GM23338 (cell line): ENCODE results near the gene CIAO2A. TPM values are rescaled to one million over a fixed set of nuclear protein-coding genes. Genes with fewer than 3 reads are reported as not detected.

ENCODE experiments used
- ATAC-seq: fragments of 200-7000 bp; cut with Tn5 transposase; 3 replicates; pipeline ENCODE4 v1.9.1; 2020
- DNase-seq: peaks from one replicate; pipeline ENCODE4 v3.0.0-alpha.2; 2015; ENCODE audit warnings: low spot score
- H2AFZ ChIP-seq: fragments of 200-600 bp; sonication (generic); 2 replicates; pipeline ENCODE4 v1.8.0; 2016; ENCODE audit warnings: antibody characterized with exemption, mild to moderate bottlenecking, moderate library complexity
- H3F3A ChIP-seq: fragments of 200-600 bp; sonication (generic); replicated peaks from 2 replicates; pipeline ENCODE4 v1.8.0; 2017; ENCODE audit warnings: antibody characterized with exemption, mixed run types, low read depth
- H3K27ac ChIP-seq: fragments of 200-600 bp; sonication (generic); 2 replicates; pipeline ENCODE4 v1.6.1; 2016; ENCODE audit warnings: low read depth
- H3K27me3 ChIP-seq: fragments of 200-600 bp; sonication (generic); 2 replicates; pipeline ENCODE4 v1.8.0; 2016; ENCODE audit warnings: mild to moderate bottlenecking, mixed run types, moderate library complexity; ENCODE audit not compliant: insufficient read depth
- H3K36me3 ChIP-seq: fragments of 200-600 bp; sonication (generic); 2 replicates; pipeline ENCODE4 v1.8.0; 2016; ENCODE audit warnings: mild to moderate bottlenecking; ENCODE audit not compliant: insufficient read depth
- H3K4me1 ChIP-seq: fragments of 200-600 bp; sonication (generic); 2 replicates; pipeline ENCODE4 v1.8.0; 2016; ENCODE audit warnings: mild to moderate bottlenecking, moderate library complexity; ENCODE audit not compliant: insufficient read depth
- H3K4me2 ChIP-seq: fragments of 200-600 bp; sonication (generic); 2 replicates; pipeline ENCODE4 v1.7.1; 2017; ENCODE audit warnings: mixed run types
- H3K4me3 ChIP-seq: fragments of 200-600 bp; sonication (generic); 2 replicates; pipeline ENCODE4 v1.6.1; 2016; ENCODE audit warnings: mixed run types
- H3K79me2 ChIP-seq: fragments of 200-600 bp; sonication (generic); replicated peaks from 2 replicates; pipeline ENCODE4 v1.8.0; 2017; ENCODE audit warnings: mild to moderate bottlenecking; ENCODE audit not compliant: insufficient read depth
- H3K9me2 ChIP-seq: fragments of 200-600 bp; sonication (generic); 2 replicates; pipeline ENCODE4 v1.8.0; 2017; ENCODE audit not compliant: insufficient read depth
- H4K20me1 ChIP-seq: fragments of 200-600 bp; sonication (generic); replicated peaks from 2 replicates; pipeline ENCODE4 v1.8.0; 2017; ENCODE audit warnings: mild to moderate bottlenecking; ENCODE audit not compliant: insufficient read depth
- H3K27ac Mint-ChIP-seq: 2 replicates; pipeline ENCODE4 v1.8.0; 2020; ENCODE audit warnings: inconsistent platforms, mild to moderate bottlenecking, moderate library complexity, mixed read lengths
- H3K27me3 Mint-ChIP-seq: 3 replicates; pipeline ENCODE4 v1.8.0; 2022; ENCODE audit warnings: low read depth, mild to moderate bottlenecking, moderate library complexity, mixed read lengths, inconsistent platforms; ENCODE audit not compliant: insufficient read depth, poor library complexity
- H3K36me3 Mint-ChIP-seq: 3 replicates; pipeline ENCODE4 v1.8.0; 2021; ENCODE audit warnings: low read depth, mild to moderate bottlenecking, inconsistent platforms, moderate library complexity, mixed read lengths
- H3K4me1 Mint-ChIP-seq: 3 replicates; pipeline ENCODE4 v1.8.0; 2020; ENCODE audit warnings: mild to moderate bottlenecking, inconsistent platforms, mixed read lengths
- H3K4me3 Mint-ChIP-seq: 3 replicates; pipeline ENCODE4 v1.8.0; 2021; ENCODE audit warnings: moderate library complexity, mild to moderate bottlenecking, inconsistent platforms, mixed read lengths
- H3K9me3 Mint-ChIP-seq: 3 replicates; pipeline ENCODE4 v1.8.0; 2020; ENCODE audit warnings: moderate library complexity, mild to moderate bottlenecking, inconsistent platforms, mixed read lengths
- CREB1 ChIP-seq: fragments of 250-450 bp; sonication (Bioruptor Pico); IDR thresholded peaks from 2 replicates; pipeline ENCODE4 v1.5.0; 2020; ENCODE audit warnings: low read depth, mild to moderate bottlenecking, moderate library complexity
- EZH2 ChIP-seq: fragments of 200-600 bp; sonication (generic); IDR thresholded peaks from one replicate; pipeline ENCODE4 v1.8.0; 2017; ENCODE audit warnings: antibody characterized with exemption, mild to moderate bottlenecking, low read depth; ENCODE audit not compliant: unreplicated experiment
- EZH2phosphoT487 ChIP-seq: fragments of 200-600 bp; sonication (generic); IDR thresholded peaks from one replicate; pipeline ENCODE4 v1.8.1; 2018; ENCODE audit warnings: antibody characterized with exemption; ENCODE audit not compliant: unreplicated experiment
- JUNB ChIP-seq: IDR thresholded peaks from one replicate; pipeline ENCODE4 v1.6.1; 2016; ENCODE audit warnings: antibody characterized with exemption; ENCODE audit not compliant: unreplicated experiment
- POLR2AphosphoS5 ChIP-seq: IDR thresholded peaks from 2 replicates; pipeline ENCODE4 v1.6.1; 2016; ENCODE audit warnings: antibody characterized with exemption, low read depth
- ZNF114 ChIP-seq: fragments of 250-450 bp; sonication (Bioruptor Pico); IDR thresholded peaks from 2 replicates; pipeline ENCODE4 v1.5.0; 2020; ENCODE audit warnings: mild to moderate bottlenecking, moderate library complexity
- ZNF331 ChIP-seq: fragments of 250-450 bp; sonication (Bioruptor Pico); IDR thresholded peaks from 2 replicates; pipeline ENCODE4 v1.5.0; 2020; ENCODE audit warnings: low read depth, mild to moderate bottlenecking, moderate library complexity
- polyA plus RNA-seq: library from polyadenylated mRNA; unstranded; fragments of >200 nt; fragmentation: Nextera tagmentation; extraction: Ambion mirVana; gene quantifications from 2 replicates; pipeline ENCODE4 v1.2.1, GENCODE V29; 2016
- total RNA-seq: library from RNA; depleted of rRNA; stranded (reverse); fragments of >200 nt; shearing (Covaris generic); gene quantifications from 2 replicates; pipeline ENCODE4 v1.2.3, GENCODE V29; 2014
- TF ChIP-seq, protein P1 (sequence below), 2 experiments: fragments of 200-600 bp in 1 of 2; sonication (generic) in 1 of 2; conservative IDR thresholded peaks; 2 replicates each; pipeline versions ENCODE4 v1.5.1 to v1.6.1; 2016 to 2017; ENCODE audit warnings: antibody characterized with exemption in 2 of 2, low read depth in 2 of 2, mild to moderate bottlenecking in 2 of 2, moderate library complexity in 1 of 2
- TF ChIP-seq, protein P2 (sequence below): IDR thresholded peaks from one replicate; pipeline ENCODE4 v1.6.1; 2018; ENCODE audit warnings: antibody characterized with exemption; ENCODE audit not compliant: unreplicated experiment

The CIAO2A gene
- total and polyA plus RNA-seq, 2 experiments from 2014 or later, result 132 to 318 TPM

DNA sequence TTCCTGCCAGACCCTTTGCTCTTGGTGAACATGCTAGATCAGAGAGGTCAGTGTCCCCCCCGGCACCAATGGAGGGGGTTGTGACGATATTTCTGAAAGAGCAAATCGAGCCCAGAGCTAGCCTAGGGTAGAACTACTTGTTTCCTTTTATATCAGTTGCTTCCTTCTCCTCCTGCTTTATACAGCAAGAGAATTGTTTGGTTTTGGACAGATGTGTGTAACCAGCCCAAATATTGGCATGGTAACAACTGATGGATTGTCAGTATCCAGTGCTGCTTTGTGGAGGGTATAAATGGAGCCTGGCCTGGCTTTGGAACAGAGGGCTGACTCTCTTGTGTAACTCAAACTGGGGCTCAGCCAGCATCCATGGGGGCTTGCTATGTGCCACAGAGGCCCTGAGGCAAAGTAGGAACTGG lies 29.3 kb upstream of the CIAO2A start:
- no peaks in the 10 kb centered on the region for H3K79me2 ChIP-seq
- H3K4me3 ChIP-seq, result no peak overlapping the region
- ATAC-seq (no peak), DNase-seq (no peak)
- no peaks in the 10 kb centered on the region for H3K4me1 ChIP-seq
- no peak overlapping the region for H2AFZ ChIP-seq
- Mint-ChIP-seq H3K36me3 (peaks cover 37% of the 10 kb centered on the region), H3K9me3 (no peaks in the 10 kb centered on the region), H3K27me3 (no peaks in the 10 kb centered on the region), H3K27ac (no peak overlapping the region), H3K4me3 (no peak overlapping the region), H3K4me1 (no peaks in the 10 kb centered on the region)
- no peaks in the 10 kb centered on the region for H3K27me3 ChIP-seq
- H3K36me3 ChIP-seq, result peaks cover 28% of the 10 kb centered on the region
- TF ChIP-seq ZNF114 (CRISPR knock-in tag) (no peak), EZH2 (no peak), JUNB (no peak), POLR2AphosphoS5 (no peak), CREB1 (CRISPR knock-in tag) (no peak)
- TF ChIP-seq, protein P1, sequence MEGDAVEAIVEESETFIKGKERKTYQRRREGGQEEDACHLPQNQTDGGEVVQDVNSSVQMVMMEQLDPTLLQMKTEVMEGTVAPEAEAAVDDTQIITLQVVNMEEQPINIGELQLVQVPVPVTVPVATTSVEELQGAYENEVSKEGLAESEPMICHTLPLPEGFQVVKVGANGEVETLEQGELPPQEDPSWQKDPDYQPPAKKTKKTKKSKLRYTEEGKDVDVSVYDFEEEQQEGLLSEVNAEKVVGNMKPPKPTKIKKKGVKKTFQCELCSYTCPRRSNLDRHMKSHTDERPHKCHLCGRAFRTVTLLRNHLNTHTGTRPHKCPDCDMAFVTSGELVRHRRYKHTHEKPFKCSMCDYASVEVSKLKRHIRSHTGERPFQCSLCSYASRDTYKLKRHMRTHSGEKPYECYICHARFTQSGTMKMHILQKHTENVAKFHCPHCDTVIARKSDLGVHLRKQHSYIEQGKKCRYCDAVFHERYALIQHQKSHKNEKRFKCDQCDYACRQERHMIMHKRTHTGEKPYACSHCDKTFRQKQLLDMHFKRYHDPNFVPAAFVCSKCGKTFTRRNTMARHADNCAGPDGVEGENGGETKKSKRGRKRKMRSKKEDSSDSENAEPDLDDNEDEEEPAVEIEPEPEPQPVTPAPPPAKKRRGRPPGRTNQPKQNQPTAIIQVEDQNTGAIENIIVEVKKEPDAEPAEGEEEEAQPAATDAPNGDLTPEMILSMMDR (conservative IDR thresholded peaks at IDR 0.05; ENCODE audit: low read depth in 2 of 2), result no peak
- H3K9me2 ChIP-seq, result no peaks in the 10 kb centered on the region
- H3K27ac ChIP-seq, result no peak overlapping the region
- H3K4me2 ChIP-seq, result no peak overlapping the region
- no peaks in the 10 kb centered on the region for H4K20me1 ChIP-seq
- H3F3A ChIP-seq, result no peaks in the 10 kb centered on the region

DNA sequence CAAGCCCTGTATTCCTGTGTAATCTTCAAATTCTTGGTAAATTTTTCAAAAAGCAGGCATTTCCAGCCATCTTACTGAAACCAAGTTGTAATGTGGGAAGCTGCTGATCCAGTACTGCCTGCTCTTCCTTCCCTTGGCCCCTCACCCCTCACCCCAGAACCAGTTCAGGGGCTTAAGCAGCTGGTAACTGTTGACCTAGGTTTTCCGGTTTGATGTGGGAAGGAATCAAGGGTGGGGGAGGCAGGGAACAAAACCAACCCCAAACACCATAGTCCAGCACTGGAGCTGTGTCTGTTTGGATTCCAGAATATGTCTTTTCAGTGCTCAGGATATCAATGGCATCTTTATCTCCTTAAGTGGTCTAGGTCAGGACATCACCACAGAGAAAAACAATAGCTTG lies 28.8 kb upstream of the CIAO2A start:
- Mint-ChIP-seq H3K27me3 (no peaks in the 10 kb centered on the region), H3K36me3 (peaks cover 32% of the 10 kb centered on the region), H3K4me1 (no peaks in the 10 kb centered on the region), H3K27ac (no peak overlapping the region), H3K4me3 (no peak overlapping the region), H3K9me3 (no peaks in the 10 kb centered on the region)
- Histone ChIP-seq H3K36me3 (peaks cover 26% of the 10 kb centered on the region), H3K79me2 (no peaks in the 10 kb centered on the region), H3K9me2 (no peaks in the 10 kb centered on the region), H3K4me3 (no peak overlapping the region), H3K4me2 (no peak overlapping the region), H3K4me1 (no peaks in the 10 kb centered on the region), H3F3A (no peaks in the 10 kb centered on the region), H3K27me3 (no peaks in the 10 kb centered on the region), H2AFZ (no peak overlapping the region), H3K27ac (no peak overlapping the region), H4K20me1 (no peaks in the 10 kb centered on the region)
- ATAC-seq (no peak), DNase-seq (no peak)
- TF ChIP-seq EZH2phosphoT487, result no peak
- no peak for TF ChIP-seq ZNF114 (CRISPR knock-in tag)
- TF ChIP-seq ZNF331 (CRISPR knock-in tag), result no peak

DNA sequence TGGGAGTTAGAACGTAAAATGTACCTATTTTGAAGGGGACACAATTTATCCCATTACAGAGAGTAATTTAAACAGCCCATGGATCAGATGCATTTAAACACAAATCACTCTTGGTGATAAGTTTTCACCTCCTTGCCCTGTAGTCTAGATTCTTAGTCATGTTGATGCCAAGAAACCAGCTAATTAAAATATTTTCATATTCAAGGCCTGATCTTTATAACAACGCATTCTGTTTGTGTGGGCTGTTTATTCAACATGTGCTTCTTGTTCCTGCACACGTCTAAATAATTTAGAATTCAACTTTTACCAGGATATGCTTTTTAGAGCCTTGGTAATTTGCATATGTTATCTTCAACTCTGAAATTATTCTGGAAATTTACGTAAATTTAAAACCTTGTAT lies 28.0 kb upstream of the CIAO2A start:
- Mint-ChIP-seq H3K4me1 (no peaks in the 10 kb centered on the region), H3K9me3 (no peaks in the 10 kb centered on the region), H3K4me3 (no peak overlapping the region), H3K36me3 (peaks cover 26% of the 10 kb centered on the region), H3K27me3 (no peaks in the 10 kb centered on the region), H3K27ac (no peak overlapping the region)
- H3K27ac ChIP-seq, result no peak overlapping the region
- no peak overlapping the region for H3K4me2 ChIP-seq
- H3K27me3 ChIP-seq, result no peaks in the 10 kb centered on the region
- ATAC-seq (no peak), DNase-seq (no peak)
- H3K36me3 ChIP-seq, result peaks cover 20% of the 10 kb centered on the region; the same call in 1 of the 2 replicates
- H3K4me3 ChIP-seq, result no peak overlapping the region
- H3K9me2 ChIP-seq, result no peaks in the 10 kb centered on the region
- no peaks in the 10 kb centered on the region for H3F3A ChIP-seq
- no peaks in the 10 kb centered on the region for H3K4me1 ChIP-seq
- H3K79me2 ChIP-seq, result no peaks in the 10 kb centered on the region
- no peaks in the 10 kb centered on the region for H4K20me1 ChIP-seq
- H2AFZ ChIP-seq, result no peak overlapping the region
- TF ChIP-seq EZH2phosphoT487 (no peak), CREB1 (CRISPR knock-in tag) (no peak), JUNB (no peak)
- TF ChIP-seq, protein P2, sequence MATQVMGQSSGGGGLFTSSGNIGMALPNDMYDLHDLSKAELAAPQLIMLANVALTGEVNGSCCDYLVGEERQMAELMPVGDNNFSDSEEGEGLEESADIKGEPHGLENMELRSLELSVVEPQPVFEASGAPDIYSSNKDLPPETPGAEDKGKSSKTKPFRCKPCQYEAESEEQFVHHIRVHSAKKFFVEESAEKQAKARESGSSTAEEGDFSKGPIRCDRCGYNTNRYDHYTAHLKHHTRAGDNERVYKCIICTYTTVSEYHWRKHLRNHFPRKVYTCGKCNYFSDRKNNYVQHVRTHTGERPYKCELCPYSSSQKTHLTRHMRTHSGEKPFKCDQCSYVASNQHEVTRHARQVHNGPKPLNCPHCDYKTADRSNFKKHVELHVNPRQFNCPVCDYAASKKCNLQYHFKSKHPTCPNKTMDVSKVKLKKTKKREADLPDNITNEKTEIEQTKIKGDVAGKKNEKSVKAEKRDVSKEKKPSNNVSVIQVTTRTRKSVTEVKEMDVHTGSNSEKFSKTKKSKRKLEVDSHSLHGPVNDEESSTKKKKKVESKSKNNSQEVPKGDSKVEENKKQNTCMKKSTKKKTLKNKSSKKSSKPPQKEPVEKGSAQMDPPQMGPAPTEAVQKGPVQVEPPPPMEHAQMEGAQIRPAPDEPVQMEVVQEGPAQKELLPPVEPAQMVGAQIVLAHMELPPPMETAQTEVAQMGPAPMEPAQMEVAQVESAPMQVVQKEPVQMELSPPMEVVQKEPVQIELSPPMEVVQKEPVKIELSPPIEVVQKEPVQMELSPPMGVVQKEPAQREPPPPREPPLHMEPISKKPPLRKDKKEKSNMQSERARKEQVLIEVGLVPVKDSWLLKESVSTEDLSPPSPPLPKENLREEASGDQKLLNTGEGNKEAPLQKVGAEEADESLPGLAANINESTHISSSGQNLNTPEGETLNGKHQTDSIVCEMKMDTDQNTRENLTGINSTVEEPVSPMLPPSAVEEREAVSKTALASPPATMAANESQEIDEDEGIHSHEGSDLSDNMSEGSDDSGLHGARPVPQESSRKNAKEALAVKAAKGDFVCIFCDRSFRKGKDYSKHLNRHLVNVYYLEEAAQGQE, result no peak
